HUES48 (cell line): ENCODE data around the gene BOLL.
"Not testable (repeated sequence)": the region's sequence is repeated elsewhere in the genome, so short reads cannot be mapped to it uniquely, and the experiment has no call there.

ENCODE experiments used
- H3K27ac ChIP-seq: one replicate; pipeline ENCODE4 v1.7.0; 2013; ENCODE audit warnings: low read depth, low read length, inconsistent platforms
- H3K27me3 ChIP-seq: 2 replicates; pipeline ENCODE4 v1.6.1; 2013; ENCODE audit warnings: mild to moderate bottlenecking, low read length; ENCODE audit not compliant: control insufficient read depth, insufficient read depth
- H3K36me3 ChIP-seq: 2 replicates; pipeline ENCODE4 v1.6.1; 2013; ENCODE audit warnings: low read length; ENCODE audit not compliant: control insufficient read depth, insufficient read depth
- H3K4me1 ChIP-seq: 2 replicates; pipeline ENCODE4 v1.6.1; 2013; ENCODE audit warnings: mild to moderate bottlenecking, low read length; ENCODE audit not compliant: control insufficient read depth, insufficient read depth
- H3K4me3 ChIP-seq: 2 replicates; pipeline ENCODE4 v1.5.1; 2013; ENCODE audit warnings: mild to moderate bottlenecking, low read depth, low read length
- H3K9ac ChIP-seq: 2 replicates; pipeline ENCODE4 v1.6.1; 2013; ENCODE audit warnings: mild to moderate bottlenecking, low read depth, low read length, moderate library complexity
- H3K9me3 ChIP-seq: 2 replicates; pipeline ENCODE4 v1.6.1; 2013; ENCODE audit warnings: low read length; ENCODE audit not compliant: control insufficient read depth, insufficient read depth

The BOLL gene

GRCh38 chr2:197727011-197727410 is 58.1 kb downstream of the BOLL start:
- Histone ChIP-seq H3K36me3 (no peaks in the 10 kb centered on the region), H3K9ac (no peak overlapping the region)

GRCh38 chr2:197717863-197718262 is 67.3 kb downstream of the BOLL start:
- Histone ChIP-seq H3K27ac (no peak overlapping the region), H3K4me3 (no peak overlapping the region), H3K27me3 (no peaks in the 10 kb centered on the region), H3K36me3 (0 out of 2 replicates have a peak, but pooled peaks cover 4% of the 10 kb centered on the region), H3K4me1 (no peaks in the 10 kb centered on the region), H3K9ac (no peak overlapping the region), H3K9me3 (no peaks in the 10 kb centered on the region)

More at GRCh38 chr2:197727011-197727410, 58.1 kb downstream of the BOLL start:
- H3K27me3 ChIP-seq, result no peaks in the 10 kb centered on the region
- no peak overlapping the region for H3K27ac ChIP-seq
- H3K4me1 ChIP-seq, result no peaks in the 10 kb centered on the region
- H3K9me3 ChIP-seq, result no peaks in the 10 kb centered on the region
- H3K4me3 ChIP-seq, result no peak overlapping the region

GRCh38 chr2:197713271-197713670 is 71.8 kb downstream of the BOLL start:
- H3K4me1 ChIP-seq, result peaks cover 8% of the 10 kb centered on the region
- no peak overlapping the region for H3K4me3 ChIP-seq
- H3K9me3 ChIP-seq, result no peaks in the 10 kb centered on the region
- no peak overlapping the region for H3K9ac ChIP-seq
- no peak overlapping the region for H3K27ac ChIP-seq
- no peaks in the 10 kb centered on the region for H3K27me3 ChIP-seq
- peaks cover 42% of the 10 kb centered on the region for H3K36me3 ChIP-seq

- H3K9ac ChIP-seq, result no peak overlapping the region
- H3K4me1 ChIP-seq, result peaks cover 15% of the 10 kb centered on the region
- H3K36me3 ChIP-seq, result peaks cover 43% of the 10 kb centered on the region
- H3K4me3 ChIP-seq, result no peak overlapping the region
- no peaks in the 10 kb centered on the region for H3K27me3 ChIP-seq
- no peaks in the 10 kb centered on the region for H3K9me3 ChIP-seq
- H3K27ac ChIP-seq, result no peak overlapping the region
These were observed 73.5 kb downstream of the BOLL start for GRCh38 chr2:197711578-197711977.

- Histone ChIP-seq H3K36me3 (peaks cover 40% of the 10 kb centered on the region), H3K4me3 (no peak overlapping the region), H3K27ac (no peak overlapping the region), H3K9me3 (no peaks in the 10 kb centered on the region), H3K27me3 (no peaks in the 10 kb centered on the region), H3K4me1 (peaks cover 15% of the 10 kb centered on the region), H3K9ac (no peak overlapping the region)
These were observed 74.6 kb downstream of the BOLL start for GRCh38 chr2:197710424-197711042.

- not testable (repeated sequence) for H3K27ac ChIP-seq, H3K9ac ChIP-seq, H3K27me3 ChIP-seq, H3K9me3 ChIP-seq
- Histone ChIP-seq H3K4me3 (0 out of 2 replicates have a peak overlapping the region, but pooled peaks have one; percentile 99), H3K36me3 (peaks cover 40% of the 10 kb centered on the region), H3K4me1 (peaks cover 21% of the 10 kb centered on the region)
These were observed 76.0 kb downstream of the BOLL start for GRCh38 chr2:197709140-197709539.

- H3K27me3 ChIP-seq, result no peaks in the 10 kb centered on the region
- H3K9ac ChIP-seq, result no peak overlapping the region
- no peak overlapping the region for H3K27ac ChIP-seq
- peaks cover 25% of the 10 kb centered on the region for H3K4me1 ChIP-seq
- peaks cover 40% of the 10 kb centered on the region for H3K36me3 ChIP-seq
- H3K4me3 ChIP-seq, result peak overlapping the region; percentile 99
- H3K9me3 ChIP-seq, result no peaks in the 10 kb centered on the region
These were observed 76.8 kb downstream of the BOLL start for GRCh38 chr2:197708331-197708730.

- H3K4me1 ChIP-seq, result peaks cover 25% of the 10 kb centered on the region
- H3K27ac ChIP-seq, result no peak overlapping the region
- peak overlapping the region; percentile 99 for H3K4me3 ChIP-seq
These were observed 77.6 kb downstream of the BOLL start for GRCh38 chr2:197707316-197708213.

GRCh38 chr2:197706839-197707207 is 78.3 kb downstream of the BOLL start:
- Histone ChIP-seq H3K27me3 (no peaks in the 10 kb centered on the region), H3K27ac (no peak overlapping the region), H3K4me1 (peaks cover 25% of the 10 kb centered on the region), H3K9ac (no peak overlapping the region), H3K4me3 (peak overlapping the region; percentile 99), H3K9me3 (no peaks in the 10 kb centered on the region), H3K36me3 (peaks cover 30% of the 10 kb centered on the region)

More at GRCh38 chr2:197707316-197708213, 77.6 kb downstream of the BOLL start:
- Histone ChIP-seq H3K9ac (no peak overlapping the region), H3K9me3 (no peaks in the 10 kb centered on the region), H3K27me3 (no peaks in the 10 kb centered on the region), H3K36me3 (peaks cover 36% of the 10 kb centered on the region)

GRCh38 chr2:197705912-197706838 is 78.9 kb downstream of the BOLL start:
- Histone ChIP-seq H3K9me3 (no peaks in the 10 kb centered on the region), H3K27ac (peak overlapping the region; percentile 75), H3K4me3 (peak overlapping the region; percentile 99), H3K27me3 (no peaks in the 10 kb centered on the region), H3K9ac (peak overlapping the region; percentile 70), H3K36me3 (peaks cover 23% of the 10 kb centered on the region), H3K4me1 (peaks cover 25% of the 10 kb centered on the region)
